Colonic mucosa (tissue), 4 donors: ENCODE data around the gene CCDC92B. TPM values are rescaled to one million over a fixed set of nuclear protein-coding genes. Genes with fewer than 3 reads are reported as not detected.

ENCODE experiments used
- DNase-seq: peaks from one replicate; pipeline ENCODE4 v3.0.0-alpha.2; 2020
- H3K27ac ChIP-seq: fragments of 200-600 bp; one replicate; pipeline ENCODE4 v1.8.0; 2021
- H3K27me3 ChIP-seq: fragments of 200-600 bp; one replicate; pipeline ENCODE4 v1.8.0; 2021
- H3K36me3 ChIP-seq: fragments of 200-600 bp; one replicate; pipeline ENCODE4 v1.8.0; 2021
- H3K4me1 ChIP-seq: fragments of 200-600 bp; one replicate; pipeline ENCODE4 v1.8.0; 2021; ENCODE audit warnings: mild to moderate bottlenecking
- H3K4me3 ChIP-seq: fragments of 200-600 bp; one replicate; pipeline ENCODE4 v1.8.0; 2021
- H3K9ac ChIP-seq, 2 donors: one replicate each; pipeline ENCODE4 v1.7.0; 2013; ENCODE audit warnings: control low read depth in 2 of 2, low read depth in 2 of 2, low read length in 2 of 2
- H3K9me3 ChIP-seq: fragments of 200-600 bp; one replicate; pipeline ENCODE4 v1.8.0; 2021
- CTCF ChIP-seq: fragments of 200-600 bp; IDR thresholded peaks from one replicate; pipeline ENCODE4 v1.8.0; 2022; ENCODE audit warnings: antibody characterized with exemption, mild to moderate bottlenecking
- intact Hi-C: fragments of 100-400 bp; cut with DNase I; formaldehyde crosslinking; loops from one replicate; pipeline ENCODE4 v1.14.1; 2022
- total RNA-seq, 2 donors: library from RNA; stranded (reverse); fragmentation: NEBNext Ultra II Directional in 1 of 2; extraction: Animal tissue kit (Norgen Biotek cat#: 25700) in 1 of 2; gene quantifications; one replicate each; pipeline ENCODE4 v1.2.1, GENCODE V29; 2021
- donor health status: healthy.
- donor health status: DM: no; HTN: no; CAD: no.
- donor health status: DM: no; HTN: no; CAD: no.

CCDC92B gene
- 1 to 10 TPM in 1 of 2 donors, under 1 TPM in 1; 0.72 to 1.8 TPM for total RNA-seq

GRCh38 chr17:2749058-2749783 is at the start of gene CCDC92B:
Gene CCDC92B (minus strand): TSS chr17:2749652. CDS start chr17:2735145, 14,507 bp downstream.
- no peak for DNase-seq
- intact Hi-C loops: no loop called here
- no peaks in the 10 kb centered on the region for H3K4me1 ChIP-seq
- peaks cover 8% of the 10 kb centered on the region for H3K27me3 ChIP-seq
- H3K4me3 ChIP-seq: no peak within 1 kb of the TSS
- no peaks in the 10 kb centered on the region for H3K36me3 ChIP-seq
- H3K9ac ChIP-seq: no peak within 1 kb of the TSS
- no peak within 1 kb of the TSS for H3K27ac ChIP-seq
- TF ChIP-seq CTCF: no peak
- no peaks in the 10 kb centered on the region for H3K9me3 ChIP-seq

GRCh38 chr17:2798678-2799077 is 49.2 kb upstream of the CCDC92B start:
- no peaks in the 10 kb centered on the region for H3K36me3 ChIP-seq
- H3K4me1 ChIP-seq: peaks cover 10% of the 10 kb centered on the region
- no peak for TF ChIP-seq CTCF
- H3K9ac ChIP-seq: no peak overlapping the region
- DNase-seq: no peak
- no peak overlapping the region for H3K27ac ChIP-seq
- no peaks in the 10 kb centered on the region for H3K27me3 ChIP-seq
- no peaks in the 10 kb centered on the region for H3K9me3 ChIP-seq
- no peak overlapping the region for H3K4me3 ChIP-seq
- intact Hi-C loops: no loop called here

DNA sequence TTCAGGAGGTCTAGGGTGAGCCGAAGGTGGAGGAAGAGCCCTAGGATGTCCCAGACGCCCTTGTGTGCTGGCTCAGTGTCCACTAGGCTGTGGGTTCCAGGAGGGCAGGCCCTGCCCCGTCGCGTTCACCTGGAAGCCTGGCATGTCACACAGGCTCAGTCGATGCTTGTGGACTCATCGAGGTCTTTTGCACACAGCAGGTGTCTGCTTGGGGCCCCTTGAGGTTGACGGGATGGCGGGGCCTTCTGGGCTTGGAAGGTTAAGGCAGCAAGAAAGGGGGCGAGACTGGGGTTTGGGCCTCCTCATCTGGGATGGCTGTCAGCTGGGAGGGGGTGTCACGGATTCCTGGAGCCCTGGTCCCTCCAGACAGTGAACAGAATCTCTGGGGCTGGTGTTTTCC is 48.7 kb upstream of the CCDC92B start:
- TF ChIP-seq CTCF: no peak
- no peak overlapping the region for H3K4me3 ChIP-seq

DNA sequence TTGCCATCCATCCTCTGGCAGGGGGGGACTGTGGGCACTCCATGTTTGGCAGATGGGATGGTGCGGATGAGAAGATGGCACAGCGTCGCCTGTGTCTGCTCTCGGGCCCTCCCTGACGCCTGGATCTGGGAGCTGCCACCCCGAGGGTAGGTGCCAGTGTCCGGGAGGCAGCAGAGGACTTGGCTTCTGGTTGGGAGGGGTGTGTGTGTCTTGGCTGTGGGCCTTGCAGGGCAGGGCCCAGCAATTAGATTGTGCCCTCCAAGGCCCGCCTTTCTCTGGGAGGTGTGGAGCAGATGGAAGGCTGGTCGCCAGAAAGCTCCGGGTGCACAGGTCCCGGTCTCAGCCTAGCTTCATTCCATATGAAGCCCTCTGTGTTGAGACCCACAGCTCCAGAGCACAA is 48.2 kb upstream of the CCDC92B start:
- H3K4me3 ChIP-seq: peak overlapping the region; percentile 32
- no peaks in the 10 kb centered on the region for H3K9me3 ChIP-seq
- intact Hi-C loops: no loop called here
- peak; percentile 91 for DNase-seq
- H3K4me1 ChIP-seq: peaks cover 10% of the 10 kb centered on the region
- peak overlapping the region in 1 of 2 donors; percentile 61 for H3K9ac ChIP-seq
- H3K36me3 ChIP-seq: no peaks in the 10 kb centered on the region
- H3K27me3 ChIP-seq: no peaks in the 10 kb centered on the region
- peak overlapping the region; percentile 8 for H3K27ac ChIP-seq
- no peak for TF ChIP-seq CTCF

More for the DNA sequence above, 48.7 kb upstream of the CCDC92B start:
- intact Hi-C loops: no loop called here
- Histone ChIP-seq H3K36me3 (no peaks in the 10 kb centered on the region), H3K27ac (peak overlapping the region; percentile 8), H3K9ac (peak overlapping the region in 1 of 2 donors; percentile 61), H3K9me3 (no peaks in the 10 kb centered on the region), H3K27me3 (no peaks in the 10 kb centered on the region), H3K4me1 (peaks cover 10% of the 10 kb centered on the region)
- no peak for DNase-seq

DNA sequence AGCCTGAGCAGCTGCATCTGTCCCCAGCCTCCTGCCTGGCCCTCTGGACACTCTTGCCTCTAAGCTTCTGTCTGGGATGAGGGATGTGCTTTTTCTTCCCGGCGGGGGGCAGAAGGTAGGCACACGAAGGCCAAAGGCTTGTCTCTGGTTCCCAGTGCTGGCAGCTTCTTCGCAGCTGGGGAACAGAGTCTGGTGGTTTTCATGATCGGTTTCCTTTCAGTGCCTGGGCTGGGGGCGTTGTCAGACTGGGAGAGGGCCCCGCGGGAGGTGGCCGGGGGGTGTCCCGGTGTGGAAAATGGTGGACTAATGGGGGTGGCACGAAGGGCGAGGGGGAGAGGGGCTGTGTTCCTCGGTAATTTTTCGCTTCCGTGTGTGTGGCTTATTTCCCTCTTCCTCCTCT is 47.8 kb upstream of the CCDC92B start:
- H3K9me3 ChIP-seq: no peaks in the 10 kb centered on the region
- TF ChIP-seq CTCF: no peak
- H3K4me3 ChIP-seq: peak overlapping the region; percentile 32
- H3K27ac ChIP-seq: peak overlapping the region; percentile 8
- no peaks in the 10 kb centered on the region for H3K27me3 ChIP-seq
- peak; percentile 38 for DNase-seq
- intact Hi-C loops: no loop called here
- peaks cover 10% of the 10 kb centered on the region for H3K4me1 ChIP-seq
- H3K9ac ChIP-seq: peak overlapping the region; percentile 39 to 61
- no peaks in the 10 kb centered on the region for H3K36me3 ChIP-seq
